HCT116 (cell line): ENCODE results near the gene FAM131B. TPM values are rescaled to one million over a fixed set of nuclear protein-coding genes. Genes with fewer than 3 reads are reported as not detected.

Experiments used
- ATAC-seq: fragments of 200-7000 bp; cut with Tn5 transposase; 2 replicates; pipeline ENCODE4 v1.9.1; 2020; ENCODE audit warnings: mild to moderate bottlenecking, moderate library complexity
- BruUV-seq: library from RNA; stranded (reverse); fragments of 400-500 nt; replicated peaks from 2 replicates; lab custom pipeline; 2021; lab: Mats Ljungman, UMichigan
- CTCF ChIA-PET: fragments of 300-600 bp; sonication (Branson Sonifier 250); formaldehyde crosslinking; loops from one replicate; lab custom pipeline; 2021; ENCODE audit warnings: antibody characterized with exemption; lab: Charles Lee
- POLR2A ChIA-PET: fragments of 300-600, 350-600 bp; sonication (Branson Sonifier 250); formaldehyde crosslinking; loops from one replicate; lab custom pipeline; 2021; ENCODE audit warnings: antibody characterized with exemption; lab: Charles Lee
- RAD21 ChIA-PET, 2 experiments: fragments of 300-600 bp; sonication (Branson Sonifier 250); formaldehyde crosslinking; loops; one replicate each; lab custom pipeline; 2023; ENCODE audit warnings: low total read pairs in 2 of 2; ENCODE audit not compliant: uncharacterized antibody in 2 of 2, unreplicated experiment in 2 of 2, low non-redundant PET in 1 of 2; lab: Charles Lee
- DNase-seq: peaks from one replicate; pipeline ENCODE4 v3.0.0-alpha.2; 2010; ENCODE audit warnings: low read depth, low spot score
- H2AFZ ChIP-seq: fragments of 200-600 bp; shearing (Covaris generic), sonication (generic); 2 replicates; pipeline ENCODE4 v1.6.1; 2017; ENCODE audit warnings: low read depth, mixed run types, mixed read lengths, antibody characterized with exemption, low read length; ENCODE audit not compliant: poor library complexity, severe bottlenecking
- H3K27ac ChIP-seq: 2 replicates; pipeline ENCODE4 v1.5.1; 2012; ENCODE audit warnings: low read depth, low read length
- H3K27me3 ChIP-seq: fragments of 200-600 bp; sonication (generic); 2 replicates; pipeline ENCODE4 v1.6.1; 2016; ENCODE audit warnings: mixed run types, low read length, mixed read lengths; ENCODE audit not compliant: insufficient read depth
- H3K36me3 ChIP-seq, 2 experiments: fragments of 200-500 bp in 1 of 2; fragments of 200-600 bp in 1 of 2; sonication (Bioruptor generic) in 1 of 2; sonication (generic) in 1 of 2; 2 replicates each; pipeline versions ENCODE4 v1.5.1 to v1.6.1; 2014 to 2016; ENCODE audit warnings: low read length in 2 of 2, inconsistent platforms in 1 of 2, mixed read lengths in 1 of 2, mixed run types in 1 of 2; ENCODE audit not compliant: insufficient read depth in 2 of 2, control insufficient read depth in 1 of 2
- H3K4me1 ChIP-seq, 2 experiments: fragments of 200-600 bp in 1 of 2; sonication (generic) in 1 of 2; 2 replicates each; pipeline versions ENCODE4 v1.5.1 to v1.6.1; 2012 to 2017; ENCODE audit warnings: low read length in 2 of 2, inconsistent platforms in 1 of 2, mild to moderate bottlenecking in 1 of 2, mixed read lengths in 1 of 2, mixed run types in 1 of 2, moderate library complexity in 1 of 2; ENCODE audit not compliant: insufficient read depth in 2 of 2, control insufficient read depth in 1 of 2
- H3K4me2 ChIP-seq: fragments of 200-600 bp; sonication (generic); 2 replicates; pipeline ENCODE4 v1.6.1; 2017; ENCODE audit warnings: mixed run types, low read length, mixed read lengths
- H3K4me3 ChIP-seq, 2 experiments: fragments of 200-600 bp in 1 of 2; sonication (generic) in 1 of 2; replicated peaks in 1 of 2; 2 replicates each; pipeline ENCODE4 v1.5.1; 2011 to 2016; ENCODE audit warnings: low read length in 2 of 2, control low read depth in 1 of 2, low read depth in 1 of 2, mild to moderate bottlenecking in 1 of 2, mixed read lengths in 1 of 2, mixed run types in 1 of 2
- H3K79me2 ChIP-seq: fragments of 200-600 bp; sonication (generic); 2 replicates; pipeline ENCODE4 v1.6.1; 2017; ENCODE audit warnings: mild to moderate bottlenecking, mixed run types, low read length, moderate library complexity, mixed read lengths; ENCODE audit not compliant: insufficient read depth
- H3K9ac ChIP-seq: fragments of 200-600 bp; sonication (generic); 2 replicates; pipeline ENCODE4 v1.6.1; 2016; ENCODE audit warnings: low read length, mixed read lengths
- H3K9me2 ChIP-seq: fragments of 200-600 bp; sonication (generic), shearing (Covaris generic); 2 replicates; pipeline ENCODE4 v1.6.1; 2017; ENCODE audit warnings: mixed run types, mild to moderate bottlenecking, moderate library complexity; ENCODE audit not compliant: insufficient read depth
- H3K9me3 ChIP-seq, 2 experiments: fragments of 200-500 bp in 1 of 2; fragments of 200-600 bp in 1 of 2; sonication (Bioruptor generic) in 1 of 2; sonication (generic) in 1 of 2; 2 replicates each; pipeline ENCODE4 v1.6.1; 2014 to 2017; ENCODE audit warnings: low read length in 2 of 2, mixed read lengths in 2 of 2, inconsistent platforms in 1 of 2, low read depth in 1 of 2, mild to moderate bottlenecking in 1 of 2, mixed run types in 1 of 2, moderate library complexity in 1 of 2; ENCODE audit not compliant: control insufficient read depth in 1 of 2, insufficient read depth in 1 of 2
- H4K20me1 ChIP-seq: fragments of 200-600 bp; sonication (generic), shearing (Covaris generic); 2 replicates; pipeline ENCODE4 v1.6.1; 2017; ENCODE audit warnings: mixed run types, mild to moderate bottlenecking, moderate library complexity; ENCODE audit not compliant: insufficient read depth
- CEBPB ChIP-seq: IDR thresholded peaks from 2 replicates; pipeline ENCODE4 v1.6.1; 2012; ENCODE audit warnings: low read depth
- EGR1 ChIP-seq: IDR thresholded peaks from 2 replicates; pipeline ENCODE4 v1.6.1; 2012; ENCODE audit warnings: low read depth
- ELF1 ChIP-seq: IDR thresholded peaks from 2 replicates; pipeline ENCODE4 v1.6.1; 2012; ENCODE audit warnings: low read depth, borderline replicate concordance
- JUND ChIP-seq: IDR thresholded peaks from 2 replicates; pipeline ENCODE4 v1.6.1; 2012
- POLR2A ChIP-seq: IDR thresholded peaks from 2 replicates; pipeline ENCODE4 v1.7.0; 2011; ENCODE audit warnings: borderline replicate concordance; ENCODE audit not compliant: insufficient read depth, insufficient read length; ENCODE audit errors: extremely low read depth
- RAD21 ChIP-seq: IDR thresholded peaks from 2 replicates; pipeline ENCODE4 v1.6.1; 2012; ENCODE audit warnings: low read depth, mild to moderate bottlenecking
- SP1 ChIP-seq: IDR thresholded peaks from 2 replicates; pipeline ENCODE4 v1.6.1; 2012; ENCODE audit warnings: low read depth
- SRF ChIP-seq: IDR thresholded peaks from 2 replicates; pipeline ENCODE4 v1.6.1; 2012; ENCODE audit warnings: low read depth
- ZFX ChIP-seq: fragments of 450-650 bp; IDR thresholded peaks from 2 replicates; pipeline ENCODE4 v1.6.1; 2017
- intact Hi-C: fragments of 100-400 bp; cut with micrococcal nuclease; formaldehyde crosslinking; loops from 2 replicates; pipeline ENCODE4 v1.10.0; 2022
- total RNA-seq: library from RNA; stranded (reverse); gene quantifications from one replicate; pipeline ENCODE4 v1.2.1, GENCODE V29; 2021; ENCODE audit not compliant: unreplicated experiment
- TF ChIP-seq, protein P1 (sequence below): IDR thresholded peaks from 2 replicates; pipeline ENCODE4 v1.6.1; 2012
- TF ChIP-seq, protein P2 (sequence below): IDR thresholded peaks from 2 replicates; pipeline ENCODE4 v1.6.1; 2012; ENCODE audit warnings: low read depth
- TF ChIP-seq, protein P3 (sequence below), 3 experiments: fragments of 200-600 bp in 1 of 3; sonication (generic) in 1 of 3; IDR thresholded peaks in 2 of 3; conservative IDR thresholded peaks in 1 of 3; 2 replicates each; pipeline ENCODE4 v1.5.1; 2012 to 2017; ENCODE audit warnings: low read depth in 2 of 3, low read length in 2 of 3, antibody characterized with exemption in 1 of 3, borderline replicate concordance in 1 of 3, control low read depth in 1 of 3, mild to moderate bottlenecking in 1 of 3, mixed read lengths in 1 of 3, mixed run types in 1 of 3, moderate library complexity in 1 of 3; ENCODE audit not compliant: insufficient read depth in 1 of 3

The FAM131B gene
- total RNA-seq, 1 experiment from 2014 or later, result 0.20 TPM

DNA sequence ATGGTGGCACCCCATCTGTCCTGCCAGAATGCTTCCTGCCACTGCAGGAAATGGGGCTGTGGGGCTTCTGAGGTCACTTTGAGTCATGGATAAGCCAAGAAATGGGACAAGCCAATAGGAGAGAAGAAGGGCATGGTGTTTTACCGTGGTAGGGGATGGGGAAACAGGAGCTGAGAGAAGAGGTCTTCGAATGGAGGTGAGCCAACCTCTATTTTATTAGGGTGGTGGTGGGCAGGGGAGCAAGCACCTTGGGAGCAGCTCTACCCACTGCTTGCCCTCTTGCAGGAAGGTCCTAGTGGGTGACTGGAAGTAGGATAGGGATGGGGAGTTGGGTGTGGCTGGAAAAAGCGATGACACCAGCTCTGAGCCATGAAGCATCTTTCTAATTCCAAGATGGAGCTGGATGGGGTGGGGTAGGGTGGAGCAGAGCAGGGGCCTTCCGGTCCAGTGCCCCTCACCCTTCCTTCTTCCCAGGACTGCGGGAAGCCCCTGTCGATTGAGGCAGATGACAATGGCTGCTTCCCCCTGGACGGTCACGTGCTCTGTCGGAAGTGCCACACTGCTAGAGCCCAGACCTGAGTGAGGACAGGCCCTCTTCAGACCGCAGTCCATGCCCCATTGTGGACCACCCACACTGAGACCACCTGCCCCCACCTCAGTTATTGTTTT lies 27.7 kb upstream of the FAM131B start:
- peaks cover 30% of the 10 kb centered on the region; the same call in 1 of the 2 replicates for H3K79me2 ChIP-seq
- H3K9me3 ChIP-seq, result no peaks in the 10 kb centered on the region
- ChIA-PET CTCF (interaction anchor here (2.1 kb wide), 1 partner anchor 10 kb away, joined by 7 read pairs; no protein-coding TSS in a partner anchor), POLR2A (no interaction called here), RAD21 (no interaction called here)
- peaks cover 11 to 39% of the 10 kb centered on the region in 2 experiments; a peak in 3 of 4 replicates for H3K36me3 ChIP-seq
- no peaks in the 10 kb centered on the region for H3K9me2 ChIP-seq
- no peak overlapping the region for H3K9ac ChIP-seq
- TSS peak; percentile 29 for BruUV-seq
- no peak overlapping the region for H3K4me2 ChIP-seq
- H4K20me1 ChIP-seq, result no peaks in the 10 kb centered on the region
- no peaks in the 10 kb centered on the region for H3K27me3 ChIP-seq
- no peak overlapping the region for H3K27ac ChIP-seq
- no peak overlapping the region for H2AFZ ChIP-seq
- intact Hi-C loops, result no loop called here
- no peak for TF ChIP-seq POLR2A
- no peak for TF ChIP-seq ZFX
- TF ChIP-seq, protein P1, sequence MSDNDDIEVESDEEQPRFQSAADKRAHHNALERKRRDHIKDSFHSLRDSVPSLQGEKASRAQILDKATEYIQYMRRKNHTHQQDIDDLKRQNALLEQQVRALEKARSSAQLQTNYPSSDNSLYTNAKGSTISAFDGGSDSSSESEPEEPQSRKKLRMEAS, result no peak
- no peak for TF ChIP-seq JUND
- no peak for TF ChIP-seq SP1
- no peak for TF ChIP-seq CEBPB
- TF ChIP-seq RAD21, result no peak
- TF ChIP-seq SRF, result no peak
- no peak for TF ChIP-seq ELF1
- H3K4me3 ChIP-seq, result no peak overlapping the region
- H3K4me1 ChIP-seq, result no peaks in the 10 kb centered on the region
- ATAC-seq (no peak), DNase-seq (no peak)

DNA sequence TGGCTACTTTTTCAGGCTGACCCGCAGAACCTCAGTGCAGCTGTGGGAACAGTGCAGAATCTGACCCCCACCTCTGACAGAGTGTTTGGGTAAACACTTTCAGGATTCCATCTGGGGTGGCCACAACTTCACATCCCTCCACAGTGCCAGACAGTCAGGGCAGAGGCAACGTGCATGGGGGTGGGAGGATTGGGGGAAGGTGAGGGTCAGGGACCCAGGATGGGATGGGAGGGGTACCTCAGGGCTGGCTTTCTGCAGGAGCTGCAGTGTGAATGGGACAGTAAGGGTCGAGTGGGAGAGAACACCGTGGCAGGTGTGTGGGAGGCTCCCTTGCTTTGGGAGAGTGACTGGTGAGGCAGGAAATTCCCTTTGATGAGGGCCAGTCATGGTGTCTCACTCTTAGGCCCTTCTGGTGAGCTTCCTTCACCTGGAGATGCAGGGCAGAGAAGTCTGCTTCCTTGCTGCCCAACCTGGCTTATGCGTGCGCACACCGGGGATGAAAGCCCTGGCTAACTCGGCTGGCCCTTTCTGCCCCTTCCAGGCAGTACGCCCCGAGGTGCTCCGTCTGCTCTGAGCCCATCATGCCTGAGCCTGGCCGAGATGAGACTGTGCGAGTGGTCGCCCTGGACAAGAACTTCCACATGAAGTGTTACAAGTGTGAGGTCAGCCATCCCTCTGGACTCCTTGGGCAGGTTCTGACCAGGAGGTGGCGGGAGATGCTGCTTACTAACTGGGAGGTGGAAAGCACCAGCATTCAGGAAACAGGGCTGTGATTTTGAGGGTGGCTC lies 27.0 kb upstream of the FAM131B start:
- intact Hi-C loops, result no loop called here
- Histone ChIP-seq H2AFZ (no peak overlapping the region), H3K4me3 (no peak overlapping the region), H3K36me3 (peaks cover 11 to 39% of the 10 kb centered on the region in 2 experiments; a peak in 3 of 4 replicates), H3K9me2 (no peaks in the 10 kb centered on the region), H3K27ac (no peak overlapping the region), H3K27me3 (no peaks in the 10 kb centered on the region), H3K9ac (no peak overlapping the region), H3K4me1 (no peaks in the 10 kb centered on the region), H3K79me2 (peaks cover 38% of the 10 kb centered on the region), H4K20me1 (no peaks in the 10 kb centered on the region), H3K9me3 (no peaks in the 10 kb centered on the region), H3K4me2 (no peak overlapping the region)
- DNase-seq (no peak), ATAC-seq (no peak)
- RAD21 ChIA-PET, result no interaction called here
- POLR2A ChIA-PET, result no interaction called here
- CTCF ChIA-PET, result interaction anchor here (2.1 kb wide), 1 partner anchor 9 kb away, joined by 7 read pairs; no protein-coding TSS in a partner anchor
- BruUV-seq, result no TSS peak
- TF ChIP-seq, protein P2, sequence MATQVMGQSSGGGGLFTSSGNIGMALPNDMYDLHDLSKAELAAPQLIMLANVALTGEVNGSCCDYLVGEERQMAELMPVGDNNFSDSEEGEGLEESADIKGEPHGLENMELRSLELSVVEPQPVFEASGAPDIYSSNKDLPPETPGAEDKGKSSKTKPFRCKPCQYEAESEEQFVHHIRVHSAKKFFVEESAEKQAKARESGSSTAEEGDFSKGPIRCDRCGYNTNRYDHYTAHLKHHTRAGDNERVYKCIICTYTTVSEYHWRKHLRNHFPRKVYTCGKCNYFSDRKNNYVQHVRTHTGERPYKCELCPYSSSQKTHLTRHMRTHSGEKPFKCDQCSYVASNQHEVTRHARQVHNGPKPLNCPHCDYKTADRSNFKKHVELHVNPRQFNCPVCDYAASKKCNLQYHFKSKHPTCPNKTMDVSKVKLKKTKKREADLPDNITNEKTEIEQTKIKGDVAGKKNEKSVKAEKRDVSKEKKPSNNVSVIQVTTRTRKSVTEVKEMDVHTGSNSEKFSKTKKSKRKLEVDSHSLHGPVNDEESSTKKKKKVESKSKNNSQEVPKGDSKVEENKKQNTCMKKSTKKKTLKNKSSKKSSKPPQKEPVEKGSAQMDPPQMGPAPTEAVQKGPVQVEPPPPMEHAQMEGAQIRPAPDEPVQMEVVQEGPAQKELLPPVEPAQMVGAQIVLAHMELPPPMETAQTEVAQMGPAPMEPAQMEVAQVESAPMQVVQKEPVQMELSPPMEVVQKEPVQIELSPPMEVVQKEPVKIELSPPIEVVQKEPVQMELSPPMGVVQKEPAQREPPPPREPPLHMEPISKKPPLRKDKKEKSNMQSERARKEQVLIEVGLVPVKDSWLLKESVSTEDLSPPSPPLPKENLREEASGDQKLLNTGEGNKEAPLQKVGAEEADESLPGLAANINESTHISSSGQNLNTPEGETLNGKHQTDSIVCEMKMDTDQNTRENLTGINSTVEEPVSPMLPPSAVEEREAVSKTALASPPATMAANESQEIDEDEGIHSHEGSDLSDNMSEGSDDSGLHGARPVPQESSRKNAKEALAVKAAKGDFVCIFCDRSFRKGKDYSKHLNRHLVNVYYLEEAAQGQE, result no peak
- TF ChIP-seq, protein P3, sequence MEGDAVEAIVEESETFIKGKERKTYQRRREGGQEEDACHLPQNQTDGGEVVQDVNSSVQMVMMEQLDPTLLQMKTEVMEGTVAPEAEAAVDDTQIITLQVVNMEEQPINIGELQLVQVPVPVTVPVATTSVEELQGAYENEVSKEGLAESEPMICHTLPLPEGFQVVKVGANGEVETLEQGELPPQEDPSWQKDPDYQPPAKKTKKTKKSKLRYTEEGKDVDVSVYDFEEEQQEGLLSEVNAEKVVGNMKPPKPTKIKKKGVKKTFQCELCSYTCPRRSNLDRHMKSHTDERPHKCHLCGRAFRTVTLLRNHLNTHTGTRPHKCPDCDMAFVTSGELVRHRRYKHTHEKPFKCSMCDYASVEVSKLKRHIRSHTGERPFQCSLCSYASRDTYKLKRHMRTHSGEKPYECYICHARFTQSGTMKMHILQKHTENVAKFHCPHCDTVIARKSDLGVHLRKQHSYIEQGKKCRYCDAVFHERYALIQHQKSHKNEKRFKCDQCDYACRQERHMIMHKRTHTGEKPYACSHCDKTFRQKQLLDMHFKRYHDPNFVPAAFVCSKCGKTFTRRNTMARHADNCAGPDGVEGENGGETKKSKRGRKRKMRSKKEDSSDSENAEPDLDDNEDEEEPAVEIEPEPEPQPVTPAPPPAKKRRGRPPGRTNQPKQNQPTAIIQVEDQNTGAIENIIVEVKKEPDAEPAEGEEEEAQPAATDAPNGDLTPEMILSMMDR (IDR thresholded peaks at IDR 0.05 in 2 of 3, conservative IDR thresholded peaks at IDR 0.05 in 1 of 3; ENCODE audit: borderline replicate concordance in 1 of 3, insufficient read depth in 1 of 3, low read depth in 2 of 3, low read length in 2 of 3), result 0 out of 6 replicates have a peak, but pooled peaks of 1 of the 3 experiments have one; percentile 11
- no peak for TF ChIP-seq EGR1
